CD1c-positive myeloid dendritic cell (primary cell): ENCODE results near the gene SYT1.

Experiments used
- DNase-seq: peaks from one replicate; pipeline ENCODE4 v3.0.0-alpha.2; 2016; ENCODE audit errors: extremely low spot score

Gene SYT1

GRCh38 chr12:79434561-79434960 lies 570.0 kb downstream of the SYT1 start:
- DNase-seq = no peak

GRCh38 chr12:79435742-79436141 lies 571.2 kb downstream of the SYT1 start:
- DNase-seq = no peak

DNA sequence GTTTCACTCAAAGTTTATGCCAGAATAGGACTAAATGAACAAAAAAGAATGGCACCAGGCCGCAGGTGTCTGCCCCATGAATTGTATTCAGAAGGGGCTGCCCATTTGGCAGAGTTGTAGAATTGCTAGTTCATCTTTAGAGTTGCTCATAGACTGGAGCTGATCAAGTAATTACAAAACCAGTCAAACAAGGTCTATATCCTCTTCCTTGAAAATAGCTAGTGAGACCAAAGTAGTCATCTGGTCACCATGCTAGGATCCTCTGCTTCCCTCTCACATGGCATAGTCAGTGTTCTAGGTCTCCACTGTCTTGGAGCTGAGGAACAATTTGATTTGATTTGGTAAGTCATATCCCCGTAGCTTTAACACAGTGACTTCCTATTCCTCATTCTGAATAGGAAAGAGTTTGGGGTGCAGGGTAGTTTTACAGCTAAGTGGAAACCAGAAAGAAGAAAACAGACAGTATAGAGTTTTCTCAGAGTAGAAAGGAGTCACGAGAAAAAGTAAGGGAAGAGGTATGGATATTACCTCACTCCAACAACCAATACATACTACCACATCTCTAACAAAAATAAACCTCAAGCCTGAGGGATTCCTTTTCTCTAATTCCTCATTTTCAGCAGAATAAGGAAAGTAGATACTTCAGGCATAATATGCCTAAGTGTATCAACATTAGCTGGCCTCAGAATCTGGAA lies 574.1 kb downstream of the SYT1 start:
- DNase-seq = no peak

- no peak for DNase-seq
Observed at GRCh38 chr12:79439175-79439825, 574.7 kb downstream of the SYT1 start.

DNA sequence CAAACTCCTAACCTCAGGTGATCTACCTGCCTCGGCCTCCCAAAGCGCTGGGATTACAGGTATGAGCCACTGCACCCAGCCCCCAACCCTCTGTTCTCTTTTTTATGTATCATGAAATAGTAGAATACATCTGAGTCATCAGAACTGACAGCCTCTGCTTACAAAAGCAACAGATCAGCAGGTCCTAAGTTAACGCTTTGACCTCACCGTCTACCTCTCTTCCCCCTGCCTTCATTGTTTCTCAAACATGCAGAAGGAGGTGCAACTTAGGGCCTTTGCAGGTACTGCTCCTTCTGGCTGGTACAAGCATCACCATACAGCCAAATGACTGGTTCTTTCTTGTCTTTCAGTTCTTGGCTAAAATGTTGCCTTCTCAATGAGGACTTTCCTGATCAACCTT lies 577.0 kb downstream of the SYT1 start:
- DNase-seq = no peak

- no peak for DNase-seq
Observed at GRCh38 chr12:79442396-79442795, 577.8 kb downstream of the SYT1 start.

DNA sequence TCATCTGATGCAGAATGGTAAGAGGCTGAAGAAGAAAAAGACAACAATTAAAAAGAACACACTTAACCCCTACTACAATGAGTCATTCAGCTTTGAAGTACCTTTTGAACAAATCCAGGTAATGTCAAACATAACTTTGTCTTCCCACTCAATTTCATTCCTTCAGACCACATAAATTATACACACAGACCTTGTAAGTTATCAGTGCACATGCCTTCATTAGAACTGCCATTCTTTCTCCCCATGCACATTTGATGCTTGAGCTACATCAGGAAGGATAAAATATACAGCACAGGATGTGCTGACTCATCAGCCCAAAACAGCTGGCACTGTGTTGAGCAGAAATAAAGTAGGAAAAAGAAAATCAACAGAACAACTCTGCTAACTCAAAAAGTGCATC lies 579.5 kb downstream of the SYT1 start:
- DNase-seq = no peak

DNA sequence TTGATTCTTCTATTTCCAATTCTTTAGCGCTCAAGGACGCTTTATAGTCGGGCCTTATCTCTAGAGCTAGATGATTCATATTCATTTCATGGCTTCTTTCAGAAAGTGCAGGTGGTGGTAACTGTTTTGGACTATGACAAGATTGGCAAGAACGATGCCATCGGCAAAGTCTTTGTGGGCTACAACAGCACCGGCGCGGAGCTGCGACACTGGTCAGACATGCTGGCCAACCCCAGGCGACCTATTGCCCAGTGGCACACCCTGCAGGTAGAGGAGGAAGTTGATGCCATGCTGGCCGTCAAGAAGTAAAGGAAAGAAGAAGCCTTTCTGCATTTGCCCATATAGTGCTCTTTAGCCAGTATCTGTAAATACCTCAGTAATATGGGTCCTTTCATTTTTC lies 584.2 kb downstream of the SYT1 start:
- DNase-seq = no peak

- DNase-seq = no peak
Observed at GRCh38 chr12:79451365-79451764, 586.8 kb downstream of the SYT1 start.

DNA sequence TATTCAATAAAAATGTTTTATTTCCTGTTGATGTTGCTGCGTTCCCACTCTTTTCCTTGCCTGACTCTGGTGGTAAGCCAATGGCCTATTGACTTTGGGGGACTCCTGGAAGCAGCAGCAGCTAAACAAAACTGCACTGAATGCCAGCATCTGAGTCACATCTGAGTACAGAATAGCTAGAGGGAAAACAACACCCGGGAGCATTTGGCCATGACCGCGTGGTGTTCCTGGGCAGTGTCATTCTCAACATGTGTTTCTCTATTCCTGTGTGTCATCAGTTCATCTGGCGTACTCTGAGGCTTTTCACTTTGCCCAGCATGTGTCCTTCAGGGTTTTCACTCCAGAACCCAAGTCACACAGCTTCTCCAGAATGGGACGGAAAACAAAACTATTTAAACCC lies 587.4 kb downstream of the SYT1 start:
- no peak for DNase-seq

DNA sequence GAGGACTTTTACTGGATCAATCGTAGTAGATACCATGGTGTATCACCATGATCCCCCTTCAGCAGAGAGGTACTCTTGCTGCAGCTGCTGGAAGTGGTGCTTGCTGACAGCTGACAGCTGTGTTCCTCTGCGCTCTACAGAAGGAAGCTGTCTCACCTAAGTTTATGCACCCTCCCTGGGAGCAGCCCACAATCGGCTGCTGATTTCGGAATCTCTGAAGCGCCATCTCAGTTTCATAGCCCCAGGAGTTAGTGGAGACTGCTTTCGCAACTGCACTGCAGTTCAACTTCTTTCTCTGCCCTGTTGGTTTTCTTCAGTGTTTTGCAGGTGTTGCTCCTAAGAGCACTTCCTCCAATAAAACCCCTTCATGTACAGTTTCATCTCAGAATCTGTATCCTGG lies 588.3 kb downstream of the SYT1 start:
- no peak for DNase-seq

GRCh38 chr12:79453820-79454219 lies 589.2 kb downstream of the SYT1 start:
- DNase-seq = no peak

DNA sequence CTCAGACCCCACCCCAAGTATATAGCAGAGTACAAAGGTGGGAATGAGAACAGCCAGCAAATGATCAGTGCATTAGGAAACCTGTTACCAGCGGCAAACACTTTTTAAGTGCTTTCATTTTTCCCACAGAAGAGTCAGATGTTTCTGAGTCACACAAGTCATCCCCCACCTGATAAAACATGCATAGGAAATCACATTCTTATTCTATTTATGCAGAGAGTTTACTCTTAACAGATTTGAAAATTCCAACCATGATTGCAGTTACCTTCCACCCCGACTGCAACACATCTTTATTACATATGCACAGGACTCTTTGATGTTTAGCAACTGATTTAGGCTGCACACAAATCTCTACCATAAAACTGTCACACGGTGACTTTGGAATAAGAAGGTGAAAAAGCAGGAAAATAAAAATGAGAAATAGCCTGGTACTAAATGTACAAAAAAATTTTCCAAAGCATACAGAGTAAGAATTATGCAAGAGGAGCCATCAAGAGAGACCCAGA lies 589.8 kb downstream of the SYT1 start:
- no peak for DNase-seq

GRCh38 chr12:79455286-79455685 lies 590.7 kb downstream of the SYT1 start:
- DNase-seq = no peak

- no peak for DNase-seq
Observed at GRCh38 chr12:79482323-79482722, 617.7 kb downstream of the SYT1 start.

- no peak for DNase-seq
Observed at GRCh38 chr12:79482921-79483320, 618.3 kb downstream of the SYT1 start.

DNA sequence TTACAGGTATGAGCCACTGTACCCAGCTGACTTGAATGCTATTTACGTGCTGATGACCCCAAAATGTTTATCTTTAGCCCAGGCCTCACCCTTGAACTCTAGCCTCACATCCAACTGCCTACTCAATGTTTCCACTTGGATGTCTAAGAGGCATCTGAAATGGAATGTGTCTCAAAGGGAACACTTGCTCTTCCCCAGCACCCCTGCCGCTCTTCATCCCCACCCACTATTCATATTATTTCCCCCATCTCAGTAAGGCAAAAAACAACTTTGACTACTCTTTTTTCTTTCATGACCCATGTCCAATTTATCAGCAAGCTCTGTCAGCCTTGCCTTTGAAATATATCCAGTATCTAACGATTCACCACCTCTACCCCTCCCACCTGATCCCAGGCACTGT lies 621.6 kb downstream of the SYT1 start:
- DNase-seq = no peak

DNA sequence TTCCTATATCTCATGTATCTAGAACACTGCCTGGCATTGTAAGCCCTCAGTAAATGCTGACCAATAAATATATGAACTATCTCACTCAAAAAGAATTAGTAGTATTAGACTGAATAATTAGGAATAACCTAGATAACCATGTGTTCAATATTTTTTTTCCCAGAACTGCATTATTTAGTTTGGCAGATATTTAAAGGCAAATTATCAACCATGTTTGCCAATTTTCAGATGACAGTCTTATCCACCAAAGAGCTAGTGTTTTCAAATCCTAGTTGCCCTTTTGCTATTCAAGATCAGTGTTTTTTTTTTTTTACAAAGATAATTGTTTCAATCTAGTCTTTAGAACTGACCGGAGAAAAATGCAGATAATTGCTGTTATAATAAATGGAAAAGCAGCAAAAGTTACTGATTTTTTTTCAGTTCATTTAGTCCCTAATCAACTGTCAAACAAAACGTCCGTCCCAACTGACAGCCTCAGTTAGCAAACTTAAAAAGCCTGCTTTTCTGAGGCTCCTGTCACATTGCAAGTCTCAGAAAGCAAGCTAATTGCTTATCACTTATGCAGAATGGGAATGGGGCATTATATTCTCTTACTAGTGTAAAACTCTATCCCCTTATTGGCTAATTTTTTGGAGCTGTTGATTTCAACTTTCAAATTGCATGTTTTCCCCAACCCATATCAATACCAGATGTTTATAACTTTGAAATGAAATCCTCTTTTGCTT lies 623.0 kb downstream of the SYT1 start:
- DNase-seq = no peak
